ENCODE data around the gene AHR. TPM values are rescaled to one million over a fixed set of nuclear protein-coding genes. Genes with fewer than 3 reads are reported as not detected.

Gene AHR
- total RNA-seq, 1 experiment from 2014 or later = 13.5 TPM

GRCh38 chr7:17274551-17275245, 23.8 kb upstream of the AHR start:
- POLR2A ChIA-PET (ENCODE audit: low non-redundant PET) = no interaction called here
- Histone ChIP-seq H3K27me3 (replicated peaks; ENCODE audit: insufficient read depth, low read depth, low read length, poor library complexity) (peaks cover 56% of the 10 kb centered on the region), H3K4me1 (ENCODE audit: insufficient read depth, low read length, poor library complexity, severe bottlenecking) (peaks cover 34% of the 10 kb centered on the region), H3K4me3 (ENCODE audit: low read depth, low read length, poor library complexity, severe bottlenecking) (no peak overlapping the region), H3K36me3 (ENCODE audit: insufficient read depth, low read length, poor library complexity, severe bottlenecking) (no peaks in the 10 kb centered on the region), H3K27ac (ENCODE audit: low read depth, low read length, poor library complexity, severe bottlenecking) (no peak overlapping the region), H3K9me3 (ENCODE audit: low read depth, low read length, poor library complexity, severe bottlenecking) (peaks cover 19% of the 10 kb centered on the region)
- intact Hi-C loops (cut with micrococcal nuclease; ENCODE audit: unreplicated experiment) = no loop called here
- no TSS peak for BruUV-seq (replicated peaks)
- peak; percentile 97 for DNase-seq (ENCODE audit: low spot score)
- CTCF ChIA-PET = interaction anchor here (0.6 to 0.7 kb wide), 2 partner anchors 27 to 564 kb away, joined by 3 read pairs; no protein-coding TSS in a partner anchor
- TF ChIP-seq EZH2 (IDR thresholded peaks at IDR 0.05; ENCODE audit: borderline replicate concordance, low read depth, low read length, poor library complexity, severe bottlenecking) (no peak), CTCF (conservative IDR thresholded peaks at IDR 0.05; ENCODE audit: low read depth, low read length) (no peak)

DNA sequence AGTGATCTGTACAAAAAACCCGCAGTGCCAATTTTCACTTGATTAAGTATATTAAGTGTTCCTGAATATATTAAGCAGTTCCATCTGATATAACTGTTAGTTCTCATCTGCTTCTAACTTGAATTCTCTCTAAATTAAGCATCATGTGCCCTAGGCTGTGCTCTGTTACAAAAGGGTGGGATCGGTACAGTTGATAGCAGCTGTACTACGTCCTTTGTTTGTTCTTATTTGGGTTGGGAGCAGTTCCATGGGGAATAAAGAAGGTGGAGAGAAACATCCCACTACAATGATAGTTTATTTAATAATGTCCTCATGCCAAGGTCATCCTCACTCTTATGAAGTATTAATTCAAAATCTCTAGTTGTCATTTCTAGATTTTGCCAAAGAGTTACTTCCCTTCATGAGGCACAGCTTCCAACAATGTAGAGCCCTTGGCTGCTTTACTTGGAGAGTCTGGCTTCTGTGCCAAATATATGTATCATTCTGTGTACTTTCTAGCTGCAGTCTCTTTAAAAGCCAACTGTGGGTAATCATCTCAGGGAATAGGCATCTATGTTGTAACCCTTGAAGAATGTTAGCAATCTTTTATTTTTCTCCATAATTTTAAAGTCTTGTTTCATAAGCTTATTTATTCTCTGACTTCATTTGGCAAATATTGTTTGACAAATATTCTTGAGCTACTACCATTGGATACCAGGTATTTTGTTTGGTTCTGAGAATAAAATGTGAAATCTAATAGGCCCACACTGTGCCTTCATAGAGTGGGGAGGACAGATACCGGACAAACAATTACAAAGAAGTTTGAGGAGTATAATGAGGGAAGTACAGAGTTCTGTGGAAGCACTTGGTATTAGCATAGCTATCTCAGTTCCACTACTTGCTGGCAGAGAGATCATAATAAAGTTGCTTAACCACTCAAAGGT, 22.4 kb upstream of the AHR start:
- H3K27ac ChIP-seq (ENCODE audit: low read depth, low read length, poor library complexity, severe bottlenecking) = no peak overlapping the region
- no peaks in the 10 kb centered on the region for H3K36me3 ChIP-seq (ENCODE audit: insufficient read depth, low read length, poor library complexity, severe bottlenecking)
- no TSS peak for BruUV-seq (replicated peaks)
- H3K9me3 ChIP-seq (ENCODE audit: low read depth, low read length, poor library complexity, severe bottlenecking) = peaks cover 5% of the 10 kb centered on the region
- peaks cover 34% of the 10 kb centered on the region for H3K4me1 ChIP-seq (ENCODE audit: insufficient read depth, low read length, poor library complexity, severe bottlenecking)
- CTCF ChIA-PET = no interaction called here
- no peak for TF ChIP-seq EZH2 (IDR thresholded peaks at IDR 0.05; ENCODE audit: borderline replicate concordance, low read depth, low read length, poor library complexity, severe bottlenecking)
- TF ChIP-seq CTCF (conservative IDR thresholded peaks at IDR 0.05; ENCODE audit: low read depth, low read length) = no peak
- POLR2A ChIA-PET (ENCODE audit: low non-redundant PET) = no interaction called here
- intact Hi-C loops (cut with micrococcal nuclease; ENCODE audit: unreplicated experiment) = no loop called here
- peak; percentile 39 for DNase-seq (ENCODE audit: low spot score)
- no peak overlapping the region for H3K4me3 ChIP-seq (ENCODE audit: low read depth, low read length, poor library complexity, severe bottlenecking)
- peaks cover 69% of the 10 kb centered on the region for H3K27me3 ChIP-seq (replicated peaks; ENCODE audit: insufficient read depth, low read depth, low read length, poor library complexity)

DNA sequence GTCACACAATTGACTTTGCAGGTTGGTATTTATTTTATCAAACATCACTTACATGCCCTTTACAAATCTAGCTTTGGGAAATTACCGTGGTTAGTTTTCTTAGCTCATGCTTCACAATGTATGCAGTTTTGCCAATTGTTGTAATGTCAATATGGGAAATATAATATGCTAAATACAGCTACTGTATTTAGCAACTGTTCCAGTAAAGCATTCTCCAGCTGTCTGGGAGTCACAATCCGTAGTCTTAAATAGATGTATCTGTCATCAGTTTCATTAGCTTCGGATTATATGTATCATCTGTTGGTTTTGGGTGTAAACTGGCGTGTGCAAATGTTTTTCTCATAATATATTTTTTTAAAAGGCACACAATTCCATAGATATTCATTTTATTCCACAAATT, 19.4 kb upstream of the AHR start:
- TF ChIP-seq CTCF (conservative IDR thresholded peaks at IDR 0.05; ENCODE audit: low read depth, low read length) (no peak), EZH2 (IDR thresholded peaks at IDR 0.05; ENCODE audit: borderline replicate concordance, low read depth, low read length, poor library complexity, severe bottlenecking) (no peak)
- ChIA-PET CTCF (no interaction called here), POLR2A (ENCODE audit: low non-redundant PET) (no interaction called here)
- intact Hi-C loops (cut with micrococcal nuclease; ENCODE audit: unreplicated experiment) = no loop called here
- peaks cover 24% of the 10 kb centered on the region for H3K4me1 ChIP-seq (ENCODE audit: insufficient read depth, low read length, poor library complexity, severe bottlenecking)
- no TSS peak for BruUV-seq (replicated peaks)
- H3K4me3 ChIP-seq (ENCODE audit: low read depth, low read length, poor library complexity, severe bottlenecking) = no peak overlapping the region
- peaks cover 85% of the 10 kb centered on the region for H3K27me3 ChIP-seq (replicated peaks; ENCODE audit: insufficient read depth, low read depth, low read length, poor library complexity)
- no peaks in the 10 kb centered on the region for H3K36me3 ChIP-seq (ENCODE audit: insufficient read depth, low read length, poor library complexity, severe bottlenecking)
- no peak for DNase-seq (ENCODE audit: low spot score)
- no peak overlapping the region for H3K27ac ChIP-seq (ENCODE audit: low read depth, low read length, poor library complexity, severe bottlenecking)
- no peaks in the 10 kb centered on the region for H3K9me3 ChIP-seq (ENCODE audit: low read depth, low read length, poor library complexity, severe bottlenecking)
